Stimulated activated effector memory CD8-positive, alpha-beta T cell treated with anti-CD3 and anti-CD28 coated beads, Interleukin-12 subunit alpha, Interleukin-12 subunit beta, amount 100 ng/mL, for 72 hours (primary cell): ENCODE results near the gene SPECC1L.
"Not testable (repeated sequence)": the region's sequence is repeated elsewhere in the genome, so short reads cannot be mapped to it uniquely, and the experiment has no call there.

Experiments used
- ATAC-seq: fragments of 150-1000 bp; cut with Tn5 transposase; 2 replicates; pipeline ENCODE4 v1.10.0; 2021
- DNase-seq, 2 donors: peaks; one replicate each; pipeline ENCODE4 v3.0.0; 2021 to 2022; ENCODE audit warnings: low spot score in 2 of 2
- H3K27ac Mint-ChIP-seq: one replicate; pipeline ENCODE4 v1.8.0; 2022; ENCODE audit warnings: mild to moderate bottlenecking, mixed read lengths
- H3K36me3 Mint-ChIP-seq: one replicate; pipeline ENCODE4 v1.8.0; 2022; ENCODE audit warnings: mild to moderate bottlenecking, mixed read lengths
- H3K4me1 Mint-ChIP-seq: one replicate; pipeline ENCODE4 v1.8.0; 2022; ENCODE audit warnings: mixed read lengths
- H3K4me3 Mint-ChIP-seq: one replicate; pipeline ENCODE4 v1.8.0; 2022; ENCODE audit warnings: mild to moderate bottlenecking, mixed read lengths
- H3K9me3 Mint-ChIP-seq: one replicate; pipeline ENCODE4 v1.8.0; 2022; ENCODE audit warnings: mixed read lengths

Gene SPECC1L, protein sequence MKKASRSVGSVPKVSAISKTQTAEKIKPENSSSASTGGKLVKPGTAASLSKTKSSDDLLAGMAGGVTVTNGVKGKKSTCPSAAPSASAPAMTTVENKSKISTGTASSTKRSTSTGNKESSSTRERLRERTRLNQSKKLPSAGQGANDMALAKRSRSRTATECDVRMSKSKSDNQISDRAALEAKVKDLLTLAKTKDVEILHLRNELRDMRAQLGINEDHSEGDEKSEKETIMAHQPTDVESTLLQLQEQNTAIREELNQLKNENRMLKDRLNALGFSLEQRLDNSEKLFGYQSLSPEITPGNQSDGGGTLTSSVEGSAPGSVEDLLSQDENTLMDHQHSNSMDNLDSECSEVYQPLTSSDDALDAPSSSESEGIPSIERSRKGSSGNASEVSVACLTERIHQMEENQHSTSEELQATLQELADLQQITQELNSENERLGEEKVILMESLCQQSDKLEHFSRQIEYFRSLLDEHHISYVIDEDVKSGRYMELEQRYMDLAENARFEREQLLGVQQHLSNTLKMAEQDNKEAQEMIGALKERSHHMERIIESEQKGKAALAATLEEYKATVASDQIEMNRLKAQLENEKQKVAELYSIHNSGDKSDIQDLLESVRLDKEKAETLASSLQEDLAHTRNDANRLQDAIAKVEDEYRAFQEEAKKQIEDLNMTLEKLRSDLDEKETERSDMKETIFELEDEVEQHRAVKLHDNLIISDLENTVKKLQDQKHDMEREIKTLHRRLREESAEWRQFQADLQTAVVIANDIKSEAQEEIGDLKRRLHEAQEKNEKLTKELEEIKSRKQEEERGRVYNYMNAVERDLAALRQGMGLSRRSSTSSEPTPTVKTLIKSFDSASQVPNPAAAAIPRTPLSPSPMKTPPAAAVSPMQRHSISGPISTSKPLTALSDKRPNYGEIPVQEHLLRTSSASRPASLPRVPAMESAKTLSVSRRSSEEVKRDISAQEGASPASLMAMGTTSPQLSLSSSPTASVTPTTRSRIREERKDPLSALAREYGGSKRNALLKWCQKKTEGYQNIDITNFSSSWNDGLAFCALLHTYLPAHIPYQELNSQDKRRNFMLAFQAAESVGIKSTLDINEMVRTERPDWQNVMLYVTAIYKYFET

DNA sequence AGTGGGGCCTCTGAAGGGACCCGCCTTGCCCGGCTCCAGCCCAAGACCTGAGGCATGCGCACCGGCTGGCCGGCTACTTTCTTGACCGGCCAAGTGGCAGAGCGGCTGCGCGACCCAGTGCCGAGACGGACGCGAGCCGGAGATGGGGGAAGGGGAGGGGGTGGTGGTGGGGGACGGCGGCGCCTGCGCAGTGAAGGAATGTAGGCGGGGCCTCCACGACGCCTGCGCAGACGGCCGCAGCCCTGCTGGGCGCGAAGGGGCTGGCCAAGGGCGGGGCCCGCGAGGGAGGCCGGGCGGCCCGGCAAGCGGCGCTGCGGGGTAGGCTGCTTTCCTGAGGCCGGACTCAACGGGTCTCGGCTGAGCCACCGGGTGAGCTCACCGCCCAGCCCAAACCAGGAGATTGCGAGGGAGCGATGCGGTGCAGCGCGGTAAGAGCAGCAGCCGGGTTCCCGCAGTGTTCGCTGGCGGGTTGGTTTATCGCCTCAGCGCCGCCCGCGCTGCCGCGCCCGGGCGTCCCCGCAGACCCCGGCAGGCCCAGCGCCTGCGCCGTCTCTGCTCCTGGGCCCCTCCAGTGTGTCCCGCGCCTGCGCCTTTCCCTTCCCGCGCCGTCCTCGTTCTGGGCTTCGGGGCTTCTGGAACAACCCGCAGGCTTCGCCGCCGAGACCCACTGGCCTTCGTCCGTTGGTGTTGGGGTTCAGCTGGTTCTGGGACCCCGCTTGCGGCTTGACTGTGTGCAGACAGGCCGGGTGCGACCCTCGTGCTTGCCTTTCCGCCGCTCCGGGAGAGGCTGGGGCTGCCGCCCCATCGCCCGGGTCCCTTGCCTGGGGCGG is at the start of gene SPECC1L:
TSS of gene SPECC1L (plus strand) at position 276 of the 830 bp plus-strand sequence. CDS start 31,401 bp downstream, outside the sequence.
- peaks cover 34% of the 10 kb centered on the region for H3K4me1 Mint-ChIP-seq
- peaks cover 18% of the 10 kb centered on the region for H3K36me3 Mint-ChIP-seq
- peak within 1 kb of the TSS; percentile 87 for H3K27ac Mint-ChIP-seq
- peak; percentile 96 to 97 for DNase-seq
- peak; percentile 94 for ATAC-seq
- peak within 1 kb of the TSS; percentile 79 for H3K4me3 Mint-ChIP-seq
- no peaks in the 10 kb centered on the region for H3K9me3 Mint-ChIP-seq

DNA sequence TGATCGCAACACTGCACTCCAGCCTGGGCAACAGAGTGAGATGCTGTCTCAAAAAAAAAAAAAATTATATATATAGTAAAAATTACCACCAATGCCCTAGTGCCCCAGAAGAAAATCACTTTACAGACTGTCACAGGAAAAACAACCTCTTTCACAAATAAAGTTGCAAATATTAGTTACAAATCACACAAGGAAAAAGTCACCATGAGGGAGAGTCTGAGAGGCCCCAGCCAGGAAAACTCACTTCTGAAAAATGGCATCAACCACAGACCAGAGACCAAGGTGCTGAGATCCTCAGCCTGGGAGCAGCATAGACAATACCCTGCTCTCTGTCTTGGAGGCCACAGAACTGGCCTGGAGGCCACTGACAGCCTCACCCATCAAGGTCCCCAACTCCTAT is 46.2 kb upstream of the SPECC1L start:
- DNase-seq, result no peak
- no peak overlapping the region for H3K4me3 Mint-ChIP-seq
- no peaks in the 10 kb centered on the region for H3K4me1 Mint-ChIP-seq
- no peak for ATAC-seq
- no peaks in the 10 kb centered on the region for H3K36me3 Mint-ChIP-seq
- no peaks in the 10 kb centered on the region for H3K9me3 Mint-ChIP-seq
- no peak overlapping the region for H3K27ac Mint-ChIP-seq

GRCh38 chr22:24225044-24225601 is 45.5 kb upstream of the SPECC1L start:
- Mint-ChIP-seq H3K9me3 (no peaks in the 10 kb centered on the region), H3K27ac (no peak overlapping the region), H3K4me1 (no peaks in the 10 kb centered on the region), H3K4me3 (no peak overlapping the region), H3K36me3 (no peaks in the 10 kb centered on the region)
- ATAC-seq (no peak), DNase-seq (no peak)

DNA sequence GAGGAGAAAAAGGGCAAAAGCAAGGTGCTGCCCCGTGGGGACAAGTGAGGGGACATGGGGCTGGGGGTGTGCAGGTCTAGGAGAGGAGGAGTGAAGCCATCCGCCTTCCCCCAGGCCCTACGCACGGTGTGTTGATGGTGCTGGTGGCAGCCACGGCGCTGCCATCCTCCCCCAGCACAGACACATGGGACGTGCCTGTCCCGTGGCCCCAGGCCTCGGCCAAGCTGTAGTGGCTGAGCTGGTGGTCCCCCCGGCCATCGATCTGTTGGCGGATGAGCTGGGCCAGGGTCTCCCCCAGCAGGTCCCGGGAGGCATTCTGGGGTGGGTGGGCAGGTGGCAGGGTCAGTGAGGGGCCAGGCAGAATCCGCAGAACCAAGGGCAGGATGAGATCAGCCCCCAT is 44.7 kb upstream of the SPECC1L start:
- no peak for DNase-seq
- H3K27ac Mint-ChIP-seq, result no peak overlapping the region
- H3K9me3 Mint-ChIP-seq, result no peaks in the 10 kb centered on the region
- H3K36me3 Mint-ChIP-seq, result no peaks in the 10 kb centered on the region
- no peak overlapping the region for H3K4me3 Mint-ChIP-seq
- H3K4me1 Mint-ChIP-seq, result no peaks in the 10 kb centered on the region
- ATAC-seq, result no peak

- DNase-seq, result peak; percentile 55 to 87
- no peaks in the 10 kb centered on the region for H3K36me3 Mint-ChIP-seq
- peak overlapping the region; percentile 55 for H3K27ac Mint-ChIP-seq
- ATAC-seq, result peak; percentile 74
- H3K4me1 Mint-ChIP-seq, result peaks cover 6% of the 10 kb centered on the region
- H3K9me3 Mint-ChIP-seq, result no peaks in the 10 kb centered on the region
- H3K4me3 Mint-ChIP-seq, result no peak overlapping the region
These were observed 39.5 kb upstream of the SPECC1L start for GRCh38 chr22:24230911-24231656.

- DNase-seq, result no peak
- H3K36me3 Mint-ChIP-seq, result no peaks in the 10 kb centered on the region
- no peak for ATAC-seq
- no peak overlapping the region for H3K4me3 Mint-ChIP-seq
- peak overlapping the region; percentile 55 for H3K27ac Mint-ChIP-seq
- H3K4me1 Mint-ChIP-seq, result peaks cover 6% of the 10 kb centered on the region
- no peaks in the 10 kb centered on the region for H3K9me3 Mint-ChIP-seq
These were observed 38.9 kb upstream of the SPECC1L start for GRCh38 chr22:24231706-24232105.

- Mint-ChIP-seq H3K4me1 (peaks cover 6% of the 10 kb centered on the region), H3K27ac (no peak overlapping the region), H3K4me3 (no peak overlapping the region), H3K36me3 (no peaks in the 10 kb centered on the region), H3K9me3 (no peaks in the 10 kb centered on the region)
- DNase-seq, result no peak
- no peak for ATAC-seq
These were observed 38.5 kb upstream of the SPECC1L start for GRCh38 chr22:24232124-24232523.

DNA sequence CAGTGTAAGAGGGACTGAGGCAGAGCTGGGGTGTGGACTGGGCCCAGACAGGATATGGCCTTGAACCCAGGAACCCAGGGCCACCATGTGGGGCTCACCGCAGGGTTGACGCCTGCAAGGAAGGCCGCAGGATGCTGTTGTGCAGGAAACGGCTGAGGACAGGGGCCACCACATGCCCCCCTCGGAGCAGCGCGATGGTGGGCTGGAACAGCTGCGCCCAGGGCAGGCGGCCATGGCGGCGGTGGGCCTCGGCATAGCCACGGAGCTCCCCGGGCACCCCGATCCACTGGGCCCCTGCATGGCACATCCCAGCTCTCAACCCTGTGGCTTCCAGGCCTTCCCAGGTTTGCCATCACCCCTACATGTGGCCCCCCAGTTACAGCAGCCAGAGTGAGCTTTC is 37.9 kb upstream of the SPECC1L start:
- Mint-ChIP-seq H3K9me3 (no peaks in the 10 kb centered on the region), H3K27ac (peak overlapping the region; percentile 58)

DNA sequence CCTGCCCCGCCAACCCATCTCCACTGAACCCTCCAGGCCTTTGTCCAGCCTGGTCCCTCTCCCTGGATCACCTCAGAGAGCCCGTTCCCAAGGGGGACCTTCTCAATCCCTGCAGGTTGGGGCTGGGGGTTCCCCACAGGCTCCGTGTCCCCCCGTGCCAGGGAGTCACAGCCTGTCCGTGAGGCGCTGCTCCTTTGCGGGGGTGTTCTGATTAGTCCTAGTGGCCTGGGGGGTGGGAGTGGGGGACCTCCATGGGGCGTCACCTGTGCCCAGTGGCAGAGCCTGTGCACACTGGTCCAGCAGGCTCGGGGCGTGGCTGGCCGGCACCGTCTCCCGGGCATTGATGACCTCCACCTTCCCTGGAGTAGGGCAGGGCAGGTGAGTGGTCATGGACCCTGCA is 37.4 kb upstream of the SPECC1L start:
- Mint-ChIP-seq H3K27ac (peak overlapping the region; percentile 58), H3K9me3 (no peaks in the 10 kb centered on the region), H3K4me3 (no peak overlapping the region), H3K4me1 (peaks cover 6% of the 10 kb centered on the region), H3K36me3 (no peaks in the 10 kb centered on the region)
- DNase-seq, result no peak
- ATAC-seq, result no peak

More for the DNA sequence above, 37.9 kb upstream of the SPECC1L start:
- DNase-seq (no peak), ATAC-seq (no peak)
- no peak overlapping the region for H3K4me3 Mint-ChIP-seq
- no peaks in the 10 kb centered on the region for H3K36me3 Mint-ChIP-seq
- H3K4me1 Mint-ChIP-seq, result peaks cover 6% of the 10 kb centered on the region

- Mint-ChIP-seq H3K4me3 (no peak overlapping the region), H3K36me3 (no peaks in the 10 kb centered on the region), H3K4me1 (peaks cover 6% of the 10 kb centered on the region), H3K27ac (no peak overlapping the region), H3K9me3 (no peaks in the 10 kb centered on the region)
- no peak for ATAC-seq
- DNase-seq, result no peak
These were observed 36.8 kb upstream of the SPECC1L start for GRCh38 chr22:24233816-24234215.

DNA sequence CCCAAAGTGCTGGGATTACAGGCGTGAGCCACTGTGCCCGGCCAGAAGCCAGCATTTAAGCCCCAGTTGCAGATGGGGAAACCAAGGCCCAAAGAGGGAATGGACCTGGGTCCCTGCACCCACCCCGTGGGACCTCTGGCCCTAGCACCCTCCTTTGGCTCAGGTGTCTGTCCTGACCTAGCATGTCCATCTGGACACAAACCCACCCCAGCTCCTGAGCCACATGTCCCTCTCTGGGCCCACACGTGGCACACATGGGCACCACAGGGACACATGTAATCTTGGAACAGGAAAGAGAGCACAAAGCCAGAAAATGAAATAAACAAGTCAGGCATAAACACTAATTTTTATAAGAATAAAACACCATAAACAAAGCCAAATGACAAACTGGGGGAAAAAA is 35.3 kb upstream of the SPECC1L start:
- no peak overlapping the region for H3K4me3 Mint-ChIP-seq
- no peak overlapping the region for H3K27ac Mint-ChIP-seq
- ATAC-seq, result no peak
- H3K9me3 Mint-ChIP-seq, result no peaks in the 10 kb centered on the region
- H3K4me1 Mint-ChIP-seq, result peaks cover 6% of the 10 kb centered on the region
- no peaks in the 10 kb centered on the region for H3K36me3 Mint-ChIP-seq
- DNase-seq, result no peak

GRCh38 chr22:24236656-24237055 is 34.0 kb upstream of the SPECC1L start:
- H3K9me3 Mint-ChIP-seq, result no peaks in the 10 kb centered on the region
- no peaks in the 10 kb centered on the region for H3K4me1 Mint-ChIP-seq
- no peak overlapping the region for H3K4me3 Mint-ChIP-seq
- no peak overlapping the region for H3K27ac Mint-ChIP-seq
- DNase-seq (no peak), ATAC-seq (no peak)
- H3K36me3 Mint-ChIP-seq, result no peaks in the 10 kb centered on the region

GRCh38 chr22:24238101-24238694 is 32.4 kb upstream of the SPECC1L start:
- not testable (repeated sequence) for ATAC-seq, H3K27ac Mint-ChIP-seq, DNase-seq, H3K36me3 Mint-ChIP-seq, H3K4me3 Mint-ChIP-seq, H3K9me3 Mint-ChIP-seq
- H3K4me1 Mint-ChIP-seq, result peaks cover 13% of the 10 kb centered on the region
